Adrenal gland (tissue), 12 donors: ENCODE data around the gene GDF11. TPM values are rescaled to one million over a fixed set of nuclear protein-coding genes. Genes with fewer than 3 reads are reported as not detected.

Experiments
- DNase-seq, 7 donors: peaks; one replicate each; pipeline ENCODE4 v3.0.0-alpha.2; 2019 to 2020
- H3K27ac ChIP-seq, 5 donors: fragments of 200-600 bp; sonication (generic) in 4 of 5; 1 replicate in 3 of 5; 2 replicates in 2 of 5; pipeline versions ENCODE4 v1.5.1 to v1.8.0; 2016 to 2020; ENCODE audit warnings: mild to moderate bottlenecking in 1 of 5
- H3K27me3 ChIP-seq: fragments of 200-600 bp; 2 replicates; pipeline ENCODE4 v1.8.0; 2021
- H3K36me3 ChIP-seq, 2 donors: fragments of 200-600 bp; replicated peaks in 1 of 2; 1 replicate in 1 of 2; 2 replicates in 1 of 2; pipeline versions ENCODE4 v1.5.1 to v1.8.0; 2018 to 2022
- H3K4me1 ChIP-seq, 2 donors: fragments of 200-600 bp; replicated peaks in 1 of 2; 1 replicate in 1 of 2; 2 replicates in 1 of 2; pipeline versions ENCODE4 v1.5.1 to v1.8.0; 2018 to 2021
- H3K4me3 ChIP-seq, 4 donors: fragments of 200-600 bp; sonication (generic) in 3 of 4; one replicate each; pipeline ENCODE4 v1.5.1; 2016 to 2018
- H3K9me3 ChIP-seq, 3 donors: fragments of 200-600 bp; sonication (generic) in 1 of 3; replicated peaks in 1 of 3; 1 replicate in 2 of 3; 2 replicates in 1 of 3; pipeline versions ENCODE4 v1.5.1 to v1.8.0; 2016 to 2021
- POLR2A ChIP-seq, 2 donors: fragments of 450-650 bp; IDR thresholded peaks; one replicate each; pipeline ENCODE4 v1.6.1; 2017; ENCODE audit warnings: antibody characterized with exemption in 2 of 2, mild to moderate bottlenecking in 2 of 2, moderate library complexity in 1 of 2
- WGBS, 4 donors: extraction: QIAGEN DNeasy Blood & Tissue Kit in 2 of 4; methylation state at CpG; one replicate each; pipeline versions ENCODE4 v1.1.5 to v1.1.7; 2013 to 2017; 5-methylcytosine and 5-hydroxymethylcytosine counted together
- intact Hi-C, 2 donors: fragments of 100-400 bp; cut with DNase I; formaldehyde crosslinking; loops; one replicate each; pipeline versions ENCODE4 v1.14.1 to v1.15.0; 2022 to 2023
- polyA plus RNA-seq, 3 donors: library from polyadenylated mRNA; stranded (reverse); fragments of 200-250 nt in 2 of 3; fragments of 350-450 nt in 1 of 3; fragmentation: Illumina TruSeq in 1 of 3; extraction: RNeasy Lipid Tissue Mini Kit (QIAGEN cat#74804) in 1 of 3; gene quantifications; one replicate each; pipeline ENCODE4 v1.2.3, GENCODE V29; 2013 to 2014
- total RNA-seq, 9 donors: library from RNA; depleted of rRNA in 4 of 9; stranded (reverse); fragments of >200 nt in 4 of 9; fragments of 120-200 nt in 1 of 9; fragmentation: NEBNext Ultra II Directional in 1 of 9; extraction: Animal tissue kit (Norgen Biotek cat#: 25700) in 1 of 9; gene quantifications; one replicate each; pipeline versions ENCODE4 v1.1.0 to v1.2.4, GENCODE V29; 2013 to 2023
- TF ChIP-seq, protein P1 (sequence below), 6 experiments: fragments of 450-650 bp in 4 of 6; fragments of 200-600 bp in 2 of 6; sonication (generic) in 1 of 6; IDR thresholded peaks; 1 replicate in 5 of 6; 2 replicates in 1 of 6; pipeline versions ENCODE4 v1.5.1 to v1.8.0; 2016 to 2021; ENCODE audit warnings: antibody characterized with exemption in 6 of 6, mild to moderate bottlenecking in 2 of 6, moderate library complexity in 1 of 6
- donor health status: healthy with polysubstance abuse.
- donor health status: Bipolar disorder and iron deficiency.
- donor health status: DM: yes; HTN: yes; CAD: no.
- donor health status: DM: no; HTN: no; CAD: no.
- donor health status: DM: no; HTN: no; CAD: no.
- donor health status: DM: yes; HTN: yes; CAD: no.

The GDF11 gene
- total and polyA plus RNA-seq, 12 donors, result 2.4 to 8.3 (median 5.8) TPM

DNA sequence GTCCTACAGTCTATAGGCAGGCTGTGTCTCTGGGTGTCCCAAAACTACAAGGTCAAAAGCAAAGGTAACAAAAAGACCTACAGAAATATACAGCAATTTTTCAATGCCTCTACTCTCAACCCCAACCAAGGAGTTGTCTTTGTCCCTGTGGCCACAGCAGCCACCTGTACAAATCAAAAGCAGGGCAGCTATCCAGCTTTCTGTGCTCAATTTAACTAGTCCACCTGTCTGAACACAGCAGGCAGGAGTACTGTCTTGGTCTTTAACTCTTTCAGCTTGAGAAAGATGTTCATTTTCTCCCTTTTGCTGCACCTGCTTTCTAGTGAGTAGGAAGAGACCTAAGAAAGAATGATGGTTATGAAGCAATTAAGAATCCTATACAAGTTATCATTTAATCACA lies 19.7 kb downstream of the GDF11 start:
- Histone ChIP-seq H3K9me3 (no peaks in the 10 kb centered on the region), H3K27ac (no peak overlapping the region), H3K4me1 (no peaks in the 10 kb centered on the region), H3K36me3 (peaks cover 0 to 45% of the 10 kb centered on the region in 2 donors), H3K4me3 (no peak overlapping the region), H3K27me3 (no peaks in the 10 kb centered on the region)
- intact Hi-C loops, result no loop called here
- no peak for TF ChIP-seq POLR2A (IDR thresholded peaks at IDR 0.05)
- TF ChIP-seq, protein P1, sequence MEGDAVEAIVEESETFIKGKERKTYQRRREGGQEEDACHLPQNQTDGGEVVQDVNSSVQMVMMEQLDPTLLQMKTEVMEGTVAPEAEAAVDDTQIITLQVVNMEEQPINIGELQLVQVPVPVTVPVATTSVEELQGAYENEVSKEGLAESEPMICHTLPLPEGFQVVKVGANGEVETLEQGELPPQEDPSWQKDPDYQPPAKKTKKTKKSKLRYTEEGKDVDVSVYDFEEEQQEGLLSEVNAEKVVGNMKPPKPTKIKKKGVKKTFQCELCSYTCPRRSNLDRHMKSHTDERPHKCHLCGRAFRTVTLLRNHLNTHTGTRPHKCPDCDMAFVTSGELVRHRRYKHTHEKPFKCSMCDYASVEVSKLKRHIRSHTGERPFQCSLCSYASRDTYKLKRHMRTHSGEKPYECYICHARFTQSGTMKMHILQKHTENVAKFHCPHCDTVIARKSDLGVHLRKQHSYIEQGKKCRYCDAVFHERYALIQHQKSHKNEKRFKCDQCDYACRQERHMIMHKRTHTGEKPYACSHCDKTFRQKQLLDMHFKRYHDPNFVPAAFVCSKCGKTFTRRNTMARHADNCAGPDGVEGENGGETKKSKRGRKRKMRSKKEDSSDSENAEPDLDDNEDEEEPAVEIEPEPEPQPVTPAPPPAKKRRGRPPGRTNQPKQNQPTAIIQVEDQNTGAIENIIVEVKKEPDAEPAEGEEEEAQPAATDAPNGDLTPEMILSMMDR (IDR thresholded peaks at IDR 0.05), result no peak
- no peak for DNase-seq

DNA sequence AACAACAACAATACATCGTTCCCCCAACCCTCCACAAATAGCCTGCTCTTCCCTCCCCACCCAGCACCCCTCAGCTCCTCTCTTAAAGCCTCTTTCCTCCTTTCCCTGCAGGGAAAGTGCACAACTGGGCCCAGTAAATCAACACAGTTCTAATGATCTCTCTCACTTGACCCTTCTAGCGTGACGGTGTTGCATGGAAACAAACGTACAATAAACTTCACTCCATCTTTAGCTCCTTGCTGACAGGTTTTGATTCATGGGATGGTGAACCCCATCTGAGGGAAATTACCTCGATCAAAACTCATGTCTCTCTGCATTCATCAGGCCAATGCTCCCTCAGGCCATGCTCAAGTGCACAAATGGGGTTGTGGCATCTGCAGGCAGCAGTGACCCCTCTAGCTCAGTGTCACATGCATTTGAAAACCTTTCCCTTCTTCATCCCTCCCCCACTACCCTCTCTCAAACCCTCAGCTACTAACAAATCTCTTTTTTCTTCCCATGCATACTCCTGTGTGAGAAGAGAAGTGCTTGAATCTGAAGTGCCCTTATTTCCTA lies 22.9 kb downstream of the GDF11 start:
- Histone ChIP-seq H3K4me3 (no peak overlapping the region), H3K27me3 (no peaks in the 10 kb centered on the region), H3K4me1 (no peaks in the 10 kb centered on the region), H3K27ac (no peak overlapping the region), H3K36me3 (peaks cover 0 to 27% of the 10 kb centered on the region in 2 donors), H3K9me3 (no peaks in the 10 kb centered on the region)
- DNase-seq, result no peak
- WGBS, 4 donors, result 69 to 86% (median 71%) methylated on average over 5 of the region's 5 CpGs
- intact Hi-C loops, result no loop called here
- TF ChIP-seq, protein P1 (IDR thresholded peaks at IDR 0.05), result no peak
- no peak for TF ChIP-seq POLR2A (IDR thresholded peaks at IDR 0.05)

DNA sequence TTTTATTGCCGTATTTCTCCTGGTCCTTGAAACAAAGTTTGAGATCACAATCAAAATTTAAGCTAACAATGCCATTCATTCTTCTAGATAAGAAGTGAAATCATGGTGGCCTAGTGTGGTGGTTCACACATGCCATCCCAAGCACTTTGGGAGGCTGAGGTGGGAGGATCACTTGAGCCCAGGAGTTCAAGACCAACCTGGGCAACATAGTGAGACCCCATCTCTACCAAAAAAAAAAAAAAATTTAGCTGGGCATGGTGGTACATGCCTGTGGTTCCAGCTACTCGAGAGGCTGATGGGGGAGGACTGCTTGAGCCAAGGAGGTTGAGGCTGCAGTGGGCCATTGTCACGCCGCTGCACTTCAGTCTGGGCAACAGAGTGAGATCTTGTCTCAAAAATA lies 24.2 kb downstream of the GDF11 start:
- Histone ChIP-seq H3K4me3 (no peak overlapping the region), H3K4me1 (no peaks in the 10 kb centered on the region), H3K27me3 (no peaks in the 10 kb centered on the region), H3K9me3 (no peaks in the 10 kb centered on the region), H3K36me3 (peaks cover 0 to 31% of the 10 kb centered on the region in 2 donors), H3K27ac (no peak overlapping the region)
- 98 to 99% (median 98%) methylated on average over 4 of the region's 4 CpGs for WGBS, 4 donors
- DNase-seq, result no peak
- no peak for TF ChIP-seq POLR2A (IDR thresholded peaks at IDR 0.05)
- TF ChIP-seq, protein P1 (IDR thresholded peaks at IDR 0.05), result no peak
- intact Hi-C loops, result no loop called here

DNA sequence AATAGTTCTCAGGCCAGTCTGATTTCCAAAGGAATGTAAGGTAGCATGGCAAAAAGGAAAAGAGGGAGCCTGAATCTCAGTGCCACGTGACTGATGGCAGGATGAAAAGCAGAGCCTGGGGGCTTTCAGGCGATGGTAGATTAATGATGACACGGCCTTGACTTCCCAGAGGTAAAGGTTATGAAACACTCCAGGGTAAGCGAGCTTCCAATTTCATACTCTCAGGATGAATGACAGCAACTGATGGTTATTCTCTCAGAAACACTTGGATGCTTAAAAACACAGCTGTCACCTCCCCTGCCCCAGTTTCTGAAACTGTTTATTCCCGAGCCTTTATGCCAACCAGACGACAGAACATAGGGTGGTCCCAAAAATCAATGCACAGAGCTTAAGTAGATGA lies 28.8 kb downstream of the GDF11 start:
- WGBS, 4 donors, result 42 to 52% (median 49%) methylated on average over 6 of the region's 6 CpGs
- Histone ChIP-seq H3K4me1 (no peaks in the 10 kb centered on the region), H3K4me3 (no peak overlapping the region), H3K27me3 (no peaks in the 10 kb centered on the region), H3K27ac (no peak overlapping the region), H3K9me3 (no peaks in the 10 kb centered on the region), H3K36me3 (peaks cover 0 to 28% of the 10 kb centered on the region in 2 donors)
- TF ChIP-seq, protein P1 (IDR thresholded peaks at IDR 0.05), result no peak
- TF ChIP-seq POLR2A (IDR thresholded peaks at IDR 0.05), result no peak
- DNase-seq, result no peak
- intact Hi-C loops, result no loop called here
